ENCODE measurements around the gene PANK1. TPM values are rescaled to one million over a fixed set of nuclear protein-coding genes. Genes with fewer than 3 reads are reported as not detected.

Gene PANK1
- total and polyA plus RNA-seq, 9 of the 15 experiments (the other 6 are each of a cell fraction or from before 2014, with no cell fraction given) = 1.7 to 10.7 (median 6.5) TPM

DNA sequence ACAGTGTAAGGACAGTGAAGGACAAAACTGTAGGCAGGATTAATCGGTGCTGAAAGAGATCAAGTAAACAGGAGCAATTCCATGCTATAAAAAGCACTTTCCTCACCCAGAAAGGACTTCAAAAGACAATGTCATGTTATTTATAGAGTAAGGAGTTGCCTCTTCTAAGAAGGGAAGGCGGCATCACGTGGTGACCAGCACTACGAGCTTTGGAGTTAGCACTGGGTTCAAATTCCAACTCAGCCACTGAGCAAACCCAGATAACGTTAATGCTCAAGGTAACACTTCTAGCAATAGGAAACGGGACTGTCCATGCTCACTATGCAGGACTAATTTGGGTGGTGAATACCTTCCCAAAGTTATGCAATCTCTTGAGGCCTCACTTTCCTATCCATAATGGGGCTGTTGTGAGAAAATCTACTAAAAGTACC is 715 bp upstream of the PANK1 start (continued):
- TF ChIP-seq, protein P1, sequence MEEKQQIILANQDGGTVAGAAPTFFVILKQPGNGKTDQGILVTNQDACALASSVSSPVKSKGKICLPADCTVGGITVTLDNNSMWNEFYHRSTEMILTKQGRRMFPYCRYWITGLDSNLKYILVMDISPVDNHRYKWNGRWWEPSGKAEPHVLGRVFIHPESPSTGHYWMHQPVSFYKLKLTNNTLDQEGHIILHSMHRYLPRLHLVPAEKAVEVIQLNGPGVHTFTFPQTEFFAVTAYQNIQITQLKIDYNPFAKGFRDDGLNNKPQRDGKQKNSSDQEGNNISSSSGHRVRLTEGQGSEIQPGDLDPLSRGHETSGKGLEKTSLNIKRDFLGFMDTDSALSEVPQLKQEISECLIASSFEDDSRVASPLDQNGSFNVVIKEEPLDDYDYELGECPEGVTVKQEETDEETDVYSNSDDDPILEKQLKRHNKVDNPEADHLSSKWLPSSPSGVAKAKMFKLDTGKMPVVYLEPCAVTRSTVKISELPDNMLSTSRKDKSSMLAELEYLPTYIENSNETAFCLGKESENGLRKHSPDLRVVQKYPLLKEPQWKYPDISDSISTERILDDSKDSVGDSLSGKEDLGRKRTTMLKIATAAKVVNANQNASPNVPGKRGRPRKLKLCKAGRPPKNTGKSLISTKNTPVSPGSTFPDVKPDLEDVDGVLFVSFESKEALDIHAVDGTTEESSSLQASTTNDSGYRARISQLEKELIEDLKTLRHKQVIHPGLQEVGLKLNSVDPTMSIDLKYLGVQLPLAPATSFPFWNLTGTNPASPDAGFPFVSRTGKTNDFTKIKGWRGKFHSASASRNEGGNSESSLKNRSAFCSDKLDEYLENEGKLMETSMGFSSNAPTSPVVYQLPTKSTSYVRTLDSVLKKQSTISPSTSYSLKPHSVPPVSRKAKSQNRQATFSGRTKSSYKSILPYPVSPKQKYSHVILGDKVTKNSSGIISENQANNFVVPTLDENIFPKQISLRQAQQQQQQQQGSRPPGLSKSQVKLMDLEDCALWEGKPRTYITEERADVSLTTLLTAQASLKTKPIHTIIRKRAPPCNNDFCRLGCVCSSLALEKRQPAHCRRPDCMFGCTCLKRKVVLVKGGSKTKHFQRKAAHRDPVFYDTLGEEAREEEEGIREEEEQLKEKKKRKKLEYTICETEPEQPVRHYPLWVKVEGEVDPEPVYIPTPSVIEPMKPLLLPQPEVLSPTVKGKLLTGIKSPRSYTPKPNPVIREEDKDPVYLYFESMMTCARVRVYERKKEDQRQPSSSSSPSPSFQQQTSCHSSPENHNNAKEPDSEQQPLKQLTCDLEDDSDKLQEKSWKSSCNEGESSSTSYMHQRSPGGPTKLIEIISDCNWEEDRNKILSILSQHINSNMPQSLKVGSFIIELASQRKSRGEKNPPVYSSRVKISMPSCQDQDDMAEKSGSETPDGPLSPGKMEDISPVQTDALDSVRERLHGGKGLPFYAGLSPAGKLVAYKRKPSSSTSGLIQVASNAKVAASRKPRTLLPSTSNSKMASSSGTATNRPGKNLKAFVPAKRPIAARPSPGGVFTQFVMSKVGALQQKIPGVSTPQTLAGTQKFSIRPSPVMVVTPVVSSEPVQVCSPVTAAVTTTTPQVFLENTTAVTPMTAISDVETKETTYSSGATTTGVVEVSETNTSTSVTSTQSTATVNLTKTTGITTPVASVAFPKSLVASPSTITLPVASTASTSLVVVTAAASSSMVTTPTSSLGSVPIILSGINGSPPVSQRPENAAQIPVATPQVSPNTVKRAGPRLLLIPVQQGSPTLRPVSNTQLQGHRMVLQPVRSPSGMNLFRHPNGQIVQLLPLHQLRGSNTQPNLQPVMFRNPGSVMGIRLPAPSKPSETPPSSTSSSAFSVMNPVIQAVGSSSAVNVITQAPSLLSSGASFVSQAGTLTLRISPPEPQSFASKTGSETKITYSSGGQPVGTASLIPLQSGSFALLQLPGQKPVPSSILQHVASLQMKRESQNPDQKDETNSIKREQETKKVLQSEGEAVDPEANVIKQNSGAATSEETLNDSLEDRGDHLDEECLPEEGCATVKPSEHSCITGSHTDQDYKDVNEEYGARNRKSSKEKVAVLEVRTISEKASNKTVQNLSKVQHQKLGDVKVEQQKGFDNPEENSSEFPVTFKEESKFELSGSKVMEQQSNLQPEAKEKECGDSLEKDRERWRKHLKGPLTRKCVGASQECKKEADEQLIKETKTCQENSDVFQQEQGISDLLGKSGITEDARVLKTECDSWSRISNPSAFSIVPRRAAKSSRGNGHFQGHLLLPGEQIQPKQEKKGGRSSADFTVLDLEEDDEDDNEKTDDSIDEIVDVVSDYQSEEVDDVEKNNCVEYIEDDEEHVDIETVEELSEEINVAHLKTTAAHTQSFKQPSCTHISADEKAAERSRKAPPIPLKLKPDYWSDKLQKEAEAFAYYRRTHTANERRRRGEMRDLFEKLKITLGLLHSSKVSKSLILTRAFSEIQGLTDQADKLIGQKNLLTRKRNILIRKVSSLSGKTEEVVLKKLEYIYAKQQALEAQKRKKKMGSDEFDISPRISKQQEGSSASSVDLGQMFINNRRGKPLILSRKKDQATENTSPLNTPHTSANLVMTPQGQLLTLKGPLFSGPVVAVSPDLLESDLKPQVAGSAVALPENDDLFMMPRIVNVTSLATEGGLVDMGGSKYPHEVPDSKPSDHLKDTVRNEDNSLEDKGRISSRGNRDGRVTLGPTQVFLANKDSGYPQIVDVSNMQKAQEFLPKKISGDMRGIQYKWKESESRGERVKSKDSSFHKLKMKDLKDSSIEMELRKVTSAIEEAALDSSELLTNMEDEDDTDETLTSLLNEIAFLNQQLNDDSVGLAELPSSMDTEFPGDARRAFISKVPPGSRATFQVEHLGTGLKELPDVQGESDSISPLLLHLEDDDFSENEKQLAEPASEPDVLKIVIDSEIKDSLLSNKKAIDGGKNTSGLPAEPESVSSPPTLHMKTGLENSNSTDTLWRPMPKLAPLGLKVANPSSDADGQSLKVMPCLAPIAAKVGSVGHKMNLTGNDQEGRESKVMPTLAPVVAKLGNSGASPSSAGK (IDR thresholded peaks at IDR 0.05) = peak; percentile 37
- no peak for TF ChIP-seq ZNF75A (CRISPR knock-in tag; IDR thresholded peaks at IDR 0.05)
